HCT116 (cell line): Measurements from ENCODE around the gene LRRK1.

Experiments used
- CTCF ChIP-seq, 3 experiments: fragments of 200-600 bp in 1 of 3; sonication (generic) in 1 of 3; IDR thresholded peaks in 2 of 3; conservative IDR thresholded peaks in 1 of 3; 2 replicates each; pipeline ENCODE4 v1.5.1; 2012 to 2017; ENCODE audit warnings: low read depth in 2 of 3, low read length in 2 of 3, antibody characterized with exemption in 1 of 3, borderline replicate concordance in 1 of 3, control low read depth in 1 of 3, mild to moderate bottlenecking in 1 of 3, mixed read lengths in 1 of 3, mixed run types in 1 of 3, moderate library complexity in 1 of 3; ENCODE audit not compliant: insufficient read depth in 1 of 3
- SP1 ChIP-seq: IDR thresholded peaks from 2 replicates; pipeline ENCODE4 v1.6.1; 2012; ENCODE audit warnings: low read depth
- SRF ChIP-seq: IDR thresholded peaks from 2 replicates; pipeline ENCODE4 v1.6.1; 2012; ENCODE audit warnings: low read depth
- TF ChIP-seq, protein P1 (sequence below): IDR thresholded peaks from 2 replicates; pipeline ENCODE4 v1.6.1; 2012

DNA sequence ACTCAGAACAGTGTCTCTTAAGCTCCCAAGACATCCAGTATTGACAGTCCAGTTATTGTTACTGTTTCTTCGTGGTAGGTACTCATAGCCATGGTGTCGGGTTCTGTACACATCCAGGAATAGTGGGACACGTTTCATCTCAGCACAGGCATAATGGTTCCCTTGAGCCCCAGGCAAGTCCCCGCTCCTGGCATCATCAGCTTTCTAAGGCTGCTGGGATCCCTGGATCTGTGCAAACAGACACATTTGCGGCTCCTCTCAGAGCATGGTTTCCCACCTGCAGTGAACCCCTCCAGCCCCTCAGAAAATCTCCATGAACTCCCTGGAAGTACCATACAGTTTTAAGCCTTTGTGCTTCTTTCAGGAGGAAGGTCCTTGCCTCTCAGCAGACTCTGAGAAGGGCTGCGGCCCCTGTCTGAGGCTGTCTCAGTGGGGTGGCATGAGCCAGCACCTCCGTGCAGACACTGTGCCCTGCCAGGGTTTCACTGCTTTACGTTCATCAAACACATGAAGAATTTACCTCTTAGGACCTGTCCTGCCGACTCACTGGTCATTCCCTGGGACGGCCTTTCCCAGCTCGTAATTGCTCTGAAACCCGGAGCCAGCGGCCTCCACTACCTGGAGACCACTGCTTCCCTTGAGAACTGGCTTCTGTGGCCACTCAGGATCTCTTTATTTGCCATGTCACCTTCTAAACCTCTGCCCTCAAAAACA, 124.9 kb downstream of the LRRK1 start:
- TF ChIP-seq SP1 (no peak), CTCF (IDR thresholded peaks at IDR 0.05 in 2 of 3, conservative IDR thresholded peaks at IDR 0.05 in 1 of 3; ENCODE audit: borderline replicate concordance in 1 of 3, insufficient read depth in 1 of 3, low read depth in 2 of 3, low read length in 2 of 3) (no peak), SRF (no peak)
- TF ChIP-seq, protein P1, sequence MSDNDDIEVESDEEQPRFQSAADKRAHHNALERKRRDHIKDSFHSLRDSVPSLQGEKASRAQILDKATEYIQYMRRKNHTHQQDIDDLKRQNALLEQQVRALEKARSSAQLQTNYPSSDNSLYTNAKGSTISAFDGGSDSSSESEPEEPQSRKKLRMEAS: no peak
